ENCODE data around the gene HYDIN. TPM values are rescaled to one million over a fixed set of nuclear protein-coding genes. Genes with fewer than 3 reads are reported as not detected.
A peak's percentile ranks its signal among the peaks of the same experiment; 100 is the strongest.

The HYDIN gene
- total RNA-seq (2012; rRNA removed), result 0.22 and 0.51 TPM in 2 replicates

- no peaks in the 10 kb centered on the region for H3K4me1 ChIP-seq (ENCODE audit: control insufficient read depth, insufficient read depth, low read length)
- peak within 1 kb of the TSS; percentile 47 for H3K4me2 ChIP-seq (ENCODE audit: low read length)
- no peak within 1 kb of the TSS for H3K9ac ChIP-seq (ENCODE audit: low read depth, low read length)
- H3K9me3 ChIP-seq (replicated peaks; ENCODE audit: low read length), result no peaks in the 10 kb centered on the region
- no peaks in the 10 kb centered on the region for H3K36me3 ChIP-seq (ENCODE audit: insufficient read depth, low read length)
- peaks cover 10% of the 10 kb centered on the region for H3K27me3 ChIP-seq (ENCODE audit: control insufficient read depth, insufficient read depth, low read length)
- no peak within 1 kb of the TSS for H3K4me3 ChIP-seq (ENCODE audit: low read length)
These were observed at the start of gene HYDIN for GRCh38 chr16:71230122-71230845. TSS of gene HYDIN (minus strand) at chr16:71230722. CDS start at chr16:71186895, 43,827 bp downstream.

- Histone ChIP-seq H3K4me3 (ENCODE audit: low read length) (no peak overlapping the region), H3K9ac (ENCODE audit: low read depth, low read length) (no peak overlapping the region), H3K27me3 (ENCODE audit: control insufficient read depth, insufficient read depth, low read length) (no peaks in the 10 kb centered on the region), H3K4me2 (ENCODE audit: low read length) (no peak overlapping the region), H3K9me3 (replicated peaks; ENCODE audit: low read length) (no peaks in the 10 kb centered on the region), H3K4me1 (ENCODE audit: control insufficient read depth, insufficient read depth, low read length) (no peaks in the 10 kb centered on the region), H3K36me3 (ENCODE audit: insufficient read depth, low read length) (no peaks in the 10 kb centered on the region)
These were observed 46.2 kb upstream of the HYDIN start for GRCh38 chr16:71276589-71277334.

- no peaks in the 10 kb centered on the region for H3K27me3 ChIP-seq (ENCODE audit: control insufficient read depth, insufficient read depth, low read length)
- no peaks in the 10 kb centered on the region for H3K36me3 ChIP-seq (ENCODE audit: insufficient read depth, low read length)
- H3K4me1 ChIP-seq (ENCODE audit: control insufficient read depth, insufficient read depth, low read length), result no peaks in the 10 kb centered on the region
- no peak overlapping the region for H3K4me2 ChIP-seq (ENCODE audit: low read length)
- no peak overlapping the region for H3K9ac ChIP-seq (ENCODE audit: low read depth, low read length)
- H3K4me3 ChIP-seq (ENCODE audit: low read length), result no peak overlapping the region
- H3K9me3 ChIP-seq (replicated peaks; ENCODE audit: low read length), result no peaks in the 10 kb centered on the region
These were observed 42.9 kb upstream of the HYDIN start for GRCh38 chr16:71273384-71273783.

DNA sequence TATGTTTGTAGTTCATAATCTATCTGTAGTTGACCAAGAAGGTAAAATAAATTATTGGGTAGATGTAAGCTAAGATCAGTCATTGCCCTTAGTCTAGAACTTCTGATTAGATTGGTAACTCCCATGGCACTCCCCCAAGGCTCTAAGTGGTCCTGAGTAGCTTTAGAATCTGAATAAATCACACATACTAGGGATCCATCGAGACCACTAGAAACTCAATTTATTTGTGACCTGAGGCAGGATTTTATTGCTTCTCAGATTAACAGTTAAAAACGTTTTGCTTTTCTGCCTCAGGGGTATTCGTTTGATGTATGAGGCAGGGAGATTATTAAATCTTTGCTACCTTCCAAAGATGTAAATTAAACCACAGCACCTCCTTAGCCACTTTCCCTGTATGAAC is 33.8 kb upstream of the HYDIN start:
- H3K36me3 ChIP-seq (ENCODE audit: insufficient read depth, low read length), result no peaks in the 10 kb centered on the region
- no peak overlapping the region for H3K4me3 ChIP-seq (ENCODE audit: low read length)
- H3K4me2 ChIP-seq (ENCODE audit: low read length), result no peak overlapping the region
- H3K9ac ChIP-seq (ENCODE audit: low read depth, low read length), result no peak overlapping the region
- H3K9me3 ChIP-seq (replicated peaks; ENCODE audit: low read length), result no peaks in the 10 kb centered on the region
- no peaks in the 10 kb centered on the region for H3K4me1 ChIP-seq (ENCODE audit: control insufficient read depth, insufficient read depth, low read length)
- H3K27me3 ChIP-seq (ENCODE audit: control insufficient read depth, insufficient read depth, low read length), result no peaks in the 10 kb centered on the region

GRCh38 chr16:71263582-71263981 is 33.1 kb upstream of the HYDIN start:
- no peaks in the 10 kb centered on the region for H3K9me3 ChIP-seq (replicated peaks; ENCODE audit: low read length)

DNA sequence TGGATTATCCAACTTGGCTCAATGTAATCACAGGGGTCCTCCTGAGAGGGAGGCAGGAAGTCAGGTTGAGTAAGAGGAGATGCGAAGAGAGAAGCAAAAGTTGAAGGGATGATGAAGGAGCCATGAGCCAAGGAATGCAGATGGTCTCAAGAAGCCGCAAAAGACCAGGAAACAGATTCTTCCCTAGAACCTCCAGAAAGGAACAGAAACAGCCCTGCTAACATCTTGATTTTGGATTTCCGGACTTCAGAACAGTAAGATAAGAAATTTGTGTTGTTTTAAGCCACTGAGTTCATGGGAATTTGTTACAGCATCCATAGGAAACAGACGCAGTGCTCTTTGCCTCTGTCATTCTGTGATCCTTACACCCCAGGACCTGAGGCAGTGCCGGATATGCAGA is 31.9 kb upstream of the HYDIN start:
- H3K4me1 ChIP-seq (ENCODE audit: control insufficient read depth, insufficient read depth, low read length), result no peaks in the 10 kb centered on the region
- no peaks in the 10 kb centered on the region for H3K27me3 ChIP-seq (ENCODE audit: control insufficient read depth, insufficient read depth, low read length)
- H3K9ac ChIP-seq (ENCODE audit: low read depth, low read length), result no peak overlapping the region
- H3K4me3 ChIP-seq (ENCODE audit: low read length), result no peak overlapping the region
- no peaks in the 10 kb centered on the region for H3K36me3 ChIP-seq (ENCODE audit: insufficient read depth, low read length)
- H3K9me3 ChIP-seq (replicated peaks; ENCODE audit: low read length), result no peaks in the 10 kb centered on the region
- H3K4me2 ChIP-seq (ENCODE audit: low read length), result no peak overlapping the region

More at GRCh38 chr16:71263582-71263981, 33.1 kb upstream of the HYDIN start:
- Histone ChIP-seq H3K9ac (ENCODE audit: low read depth, low read length) (no peak overlapping the region), H3K4me3 (ENCODE audit: low read length) (no peak overlapping the region), H3K27me3 (ENCODE audit: control insufficient read depth, insufficient read depth, low read length) (no peaks in the 10 kb centered on the region), H3K4me1 (ENCODE audit: control insufficient read depth, insufficient read depth, low read length) (no peaks in the 10 kb centered on the region), H3K36me3 (ENCODE audit: insufficient read depth, low read length) (no peaks in the 10 kb centered on the region), H3K4me2 (ENCODE audit: low read length) (no peak overlapping the region)

DNA sequence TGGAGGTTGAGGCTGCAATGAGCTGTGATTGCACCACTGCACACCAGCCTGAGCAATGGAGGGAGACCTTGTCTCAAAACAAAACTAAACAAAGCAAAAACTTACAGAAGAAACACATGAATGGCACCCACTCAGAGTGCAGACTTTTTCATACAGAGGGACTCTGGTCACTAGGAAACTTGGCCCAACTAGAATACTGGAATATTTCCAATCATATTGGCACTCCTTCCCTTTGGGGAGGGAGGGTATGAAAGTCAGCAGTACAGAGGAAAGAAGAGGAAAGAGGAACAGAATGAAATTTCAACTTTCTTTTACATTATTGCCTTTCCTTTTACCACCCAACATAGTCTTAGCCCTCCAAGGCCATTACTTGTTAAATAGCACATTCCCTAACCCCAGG is 30.5 kb upstream of the HYDIN start:
- no peaks in the 10 kb centered on the region for H3K4me1 ChIP-seq (ENCODE audit: control insufficient read depth, insufficient read depth, low read length)

DNA sequence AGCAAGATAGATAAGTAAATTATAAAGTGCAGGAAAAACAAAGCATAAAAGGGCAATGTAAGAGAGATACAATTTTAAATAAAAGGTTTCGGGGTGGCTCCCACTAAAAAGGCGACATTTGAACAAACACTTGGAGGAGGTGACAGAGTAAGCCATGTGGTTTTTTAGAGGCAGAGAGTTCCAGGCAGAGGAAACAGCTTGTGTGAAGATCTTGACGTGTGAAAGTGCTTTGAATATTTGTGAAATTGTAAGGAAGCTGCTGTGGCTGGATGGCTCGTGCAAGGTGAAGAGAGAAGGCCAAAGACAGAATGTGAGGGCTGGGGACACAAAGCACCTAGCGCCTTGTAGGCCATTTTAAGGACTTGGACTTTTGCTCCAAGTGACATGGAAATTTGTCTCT is 28.6 kb upstream of the HYDIN start:
- Histone ChIP-seq H3K4me2 (ENCODE audit: low read length) (no peak overlapping the region), H3K4me1 (ENCODE audit: control insufficient read depth, insufficient read depth, low read length) (no peaks in the 10 kb centered on the region), H3K9me3 (replicated peaks; ENCODE audit: low read length) (no peaks in the 10 kb centered on the region), H3K9ac (ENCODE audit: low read depth, low read length) (no peak overlapping the region), H3K36me3 (ENCODE audit: insufficient read depth, low read length) (no peaks in the 10 kb centered on the region), H3K27me3 (ENCODE audit: control insufficient read depth, insufficient read depth, low read length) (no peaks in the 10 kb centered on the region), H3K4me3 (ENCODE audit: low read length) (no peak overlapping the region)

More for the DNA sequence above, 30.5 kb upstream of the HYDIN start:
- H3K36me3 ChIP-seq (ENCODE audit: insufficient read depth, low read length), result no peaks in the 10 kb centered on the region
- no peak overlapping the region for H3K4me2 ChIP-seq (ENCODE audit: low read length)
- no peaks in the 10 kb centered on the region for H3K9me3 ChIP-seq (replicated peaks; ENCODE audit: low read length)
- H3K4me3 ChIP-seq (ENCODE audit: low read length), result no peak overlapping the region
- H3K9ac ChIP-seq (ENCODE audit: low read depth, low read length), result no peak overlapping the region
- H3K27me3 ChIP-seq (ENCODE audit: control insufficient read depth, insufficient read depth, low read length), result no peaks in the 10 kb centered on the region

DNA sequence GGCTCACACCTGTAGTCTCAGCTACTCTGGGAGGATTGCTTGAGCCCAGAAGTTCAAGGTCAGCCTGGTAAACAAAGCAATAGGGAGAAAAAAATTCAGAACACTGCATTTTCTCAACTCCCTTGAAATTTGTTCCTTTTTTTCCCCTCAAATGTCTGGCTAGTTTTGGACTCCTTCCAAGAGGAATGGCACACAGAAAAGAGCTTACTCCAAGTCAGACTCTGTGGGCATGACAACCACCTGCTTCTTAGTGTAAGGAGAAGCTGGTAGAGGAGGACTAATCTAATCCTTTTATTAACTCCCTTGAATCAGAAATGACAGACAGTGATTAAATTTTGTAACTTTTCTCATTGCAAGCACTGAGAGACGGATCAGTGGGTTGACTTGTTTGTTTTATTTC is 27.9 kb upstream of the HYDIN start:
- H3K4me1 ChIP-seq (ENCODE audit: control insufficient read depth, insufficient read depth, low read length), result no peaks in the 10 kb centered on the region
- H3K4me3 ChIP-seq (ENCODE audit: low read length), result no peak overlapping the region
- H3K27me3 ChIP-seq (ENCODE audit: control insufficient read depth, insufficient read depth, low read length), result no peaks in the 10 kb centered on the region
- H3K4me2 ChIP-seq (ENCODE audit: low read length), result no peak overlapping the region
- H3K9ac ChIP-seq (ENCODE audit: low read depth, low read length), result no peak overlapping the region
- H3K36me3 ChIP-seq (ENCODE audit: insufficient read depth, low read length), result no peaks in the 10 kb centered on the region
- H3K9me3 ChIP-seq (replicated peaks; ENCODE audit: low read length), result no peaks in the 10 kb centered on the region

- Histone ChIP-seq H3K9ac (ENCODE audit: low read depth, low read length) (no peak overlapping the region), H3K36me3 (ENCODE audit: insufficient read depth, low read length) (no peaks in the 10 kb centered on the region), H3K4me3 (ENCODE audit: low read length) (no peak overlapping the region), H3K4me1 (ENCODE audit: control insufficient read depth, insufficient read depth, low read length) (no peaks in the 10 kb centered on the region), H3K4me2 (ENCODE audit: low read length) (no peak overlapping the region), H3K27me3 (ENCODE audit: control insufficient read depth, insufficient read depth, low read length) (no peaks in the 10 kb centered on the region), H3K9me3 (replicated peaks; ENCODE audit: low read length) (no peaks in the 10 kb centered on the region)
These were observed 27.2 kb upstream of the HYDIN start for GRCh38 chr16:71257768-71258167.

DNA sequence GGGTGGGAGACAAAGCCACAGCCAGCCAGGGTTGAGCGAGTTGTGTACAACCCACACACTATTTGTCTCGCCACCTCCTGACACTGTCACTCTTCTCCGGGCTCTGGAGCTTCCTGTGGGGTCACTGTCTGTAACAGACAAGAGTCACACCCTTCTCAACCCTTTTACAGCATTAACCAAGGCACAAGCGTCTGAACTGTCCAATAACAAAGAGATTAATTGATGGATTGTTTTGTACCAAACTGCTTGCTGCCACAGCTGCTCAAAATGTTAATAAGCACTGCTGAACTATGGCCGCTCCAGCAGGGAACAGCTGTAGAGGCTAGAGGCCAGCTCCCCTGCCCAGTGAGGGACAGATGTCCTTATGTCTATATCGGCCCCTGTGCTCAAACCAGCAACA is 25.2 kb upstream of the HYDIN start:
- Histone ChIP-seq H3K4me3 (ENCODE audit: low read length) (no peak overlapping the region), H3K9ac (ENCODE audit: low read depth, low read length) (no peak overlapping the region), H3K4me1 (ENCODE audit: control insufficient read depth, insufficient read depth, low read length) (no peaks in the 10 kb centered on the region), H3K9me3 (replicated peaks; ENCODE audit: low read length) (no peaks in the 10 kb centered on the region), H3K36me3 (ENCODE audit: insufficient read depth, low read length) (no peaks in the 10 kb centered on the region), H3K27me3 (ENCODE audit: control insufficient read depth, insufficient read depth, low read length) (no peaks in the 10 kb centered on the region), H3K4me2 (ENCODE audit: low read length) (no peak overlapping the region)

All from skeletal muscle satellite cell (primary cell).